Astrocyte (in vitro differentiated cells and primary cell): Measurements from ENCODE around the gene RAB3B.

Experiments
- EZH2 ChIP-seq: IDR thresholded peaks from 2 replicates; pipeline ENCODE4 v1.6.1; 2012; ENCODE audit warnings: mild to moderate bottlenecking, low read length, inconsistent platforms; ENCODE audit not compliant: insufficient read depth
- TF ChIP-seq, protein P1 (sequence below): IDR thresholded peaks from 2 replicates; pipeline ENCODE4 v1.5.1; 2011; ENCODE audit warnings: low read depth, mild to moderate bottlenecking, inconsistent platforms, low read length, moderate library complexity; ENCODE audit not compliant: insufficient read depth

DNA sequence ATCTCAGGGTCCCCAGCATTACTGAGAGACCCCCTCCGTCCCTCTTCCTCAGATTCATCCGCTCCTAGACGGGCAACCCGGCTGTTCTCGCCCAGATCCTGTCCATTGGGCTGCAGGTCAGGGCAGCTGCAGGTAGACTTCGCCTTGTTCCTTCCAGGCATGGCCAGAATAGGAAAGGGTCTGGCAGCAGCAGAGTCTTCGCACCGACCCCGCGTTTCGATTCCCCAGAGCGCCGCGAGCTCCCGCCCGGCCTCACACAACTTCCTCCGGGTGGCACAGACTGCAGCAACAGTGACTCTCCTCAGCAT is 112.2 kb downstream of the RAB3B start:
- TF ChIP-seq, protein P1, sequence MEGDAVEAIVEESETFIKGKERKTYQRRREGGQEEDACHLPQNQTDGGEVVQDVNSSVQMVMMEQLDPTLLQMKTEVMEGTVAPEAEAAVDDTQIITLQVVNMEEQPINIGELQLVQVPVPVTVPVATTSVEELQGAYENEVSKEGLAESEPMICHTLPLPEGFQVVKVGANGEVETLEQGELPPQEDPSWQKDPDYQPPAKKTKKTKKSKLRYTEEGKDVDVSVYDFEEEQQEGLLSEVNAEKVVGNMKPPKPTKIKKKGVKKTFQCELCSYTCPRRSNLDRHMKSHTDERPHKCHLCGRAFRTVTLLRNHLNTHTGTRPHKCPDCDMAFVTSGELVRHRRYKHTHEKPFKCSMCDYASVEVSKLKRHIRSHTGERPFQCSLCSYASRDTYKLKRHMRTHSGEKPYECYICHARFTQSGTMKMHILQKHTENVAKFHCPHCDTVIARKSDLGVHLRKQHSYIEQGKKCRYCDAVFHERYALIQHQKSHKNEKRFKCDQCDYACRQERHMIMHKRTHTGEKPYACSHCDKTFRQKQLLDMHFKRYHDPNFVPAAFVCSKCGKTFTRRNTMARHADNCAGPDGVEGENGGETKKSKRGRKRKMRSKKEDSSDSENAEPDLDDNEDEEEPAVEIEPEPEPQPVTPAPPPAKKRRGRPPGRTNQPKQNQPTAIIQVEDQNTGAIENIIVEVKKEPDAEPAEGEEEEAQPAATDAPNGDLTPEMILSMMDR: no peak
- TF ChIP-seq EZH2: no peak
